HG03139 (cell line): ENCODE measurements around the gene CNTNAP2.

Source experiments
- ATAC-seq: cut with Tn5 transposase; IDR thresholded peaks from one replicate; pipeline ENCODE4 v1.9.1; 2021; ENCODE audit not compliant: unreplicated experiment

Gene CNTNAP2

DNA sequence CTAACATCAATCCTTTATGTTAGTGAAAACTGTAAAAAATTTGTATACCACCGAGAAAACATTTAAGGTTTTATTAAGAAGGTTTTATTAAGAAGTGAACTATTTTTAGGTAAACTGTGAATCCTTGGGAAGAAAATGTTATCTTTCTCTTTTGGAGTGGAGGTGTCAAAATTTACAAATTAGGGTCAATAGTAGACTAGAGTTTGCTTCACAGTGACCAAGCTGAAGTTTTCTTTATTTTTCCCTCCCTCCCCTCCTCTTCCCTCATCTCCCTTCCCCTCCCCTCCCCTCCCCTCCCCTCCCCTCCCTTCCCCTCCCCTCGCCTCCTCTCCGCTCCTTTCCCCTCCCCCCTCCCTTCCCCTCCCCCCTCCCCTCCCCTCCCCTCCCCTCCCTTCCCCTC lies 168.8 kb downstream of the CNTNAP2 start:
- ATAC-seq: no peak

DNA sequence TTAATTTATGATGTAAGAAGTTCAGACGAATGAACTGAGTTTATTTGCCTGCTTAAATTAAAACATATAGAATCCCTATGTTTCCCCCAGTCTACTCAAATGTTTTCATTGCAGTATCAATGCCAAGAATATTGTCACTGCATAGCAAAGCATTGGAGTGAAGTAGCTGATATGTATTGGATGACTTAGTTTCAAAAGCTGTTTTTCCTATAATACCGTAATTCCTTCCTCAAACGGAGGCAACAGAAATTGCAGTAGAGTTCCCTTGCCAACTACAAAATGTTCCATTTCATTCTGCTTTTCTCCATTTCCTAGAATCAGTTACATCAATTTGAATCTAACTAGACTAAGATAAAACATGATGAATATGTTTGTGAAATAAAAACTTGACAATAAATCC lies 174.1 kb downstream of the CNTNAP2 start:
- no peak for ATAC-seq

GRCh38 chr7:146291900-146292299 lies 175.3 kb downstream of the CNTNAP2 start:
- ATAC-seq: no peak

- ATAC-seq: no peak
These were observed 179.4 kb downstream of the CNTNAP2 start for GRCh38 chr7:146296028-146296427.

DNA sequence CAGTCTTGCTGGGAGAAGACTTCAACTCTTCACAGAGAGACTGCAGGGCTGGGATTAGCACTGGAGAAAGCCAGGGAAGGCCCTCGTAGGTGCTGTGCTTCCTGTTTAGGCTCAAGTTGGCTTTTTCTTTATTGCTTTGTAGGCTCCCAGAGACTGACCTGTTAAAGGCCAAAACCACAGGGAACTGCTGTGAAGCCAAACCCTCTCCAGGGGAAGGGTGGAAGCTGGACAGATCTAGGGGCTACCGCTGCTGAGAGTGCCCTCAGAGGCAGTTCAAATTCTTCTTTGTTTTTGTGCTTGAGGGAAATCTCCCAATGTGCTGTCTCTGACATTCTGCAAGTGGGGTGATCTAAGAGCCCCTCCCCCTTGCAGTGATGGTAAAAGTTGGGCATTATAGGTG lies 198.4 kb downstream of the CNTNAP2 start:
- no peak for ATAC-seq

GRCh38 chr7:146319629-146320028 lies 203.0 kb downstream of the CNTNAP2 start:
- ATAC-seq: no peak

- no peak for ATAC-seq
These were observed 204.7 kb downstream of the CNTNAP2 start for GRCh38 chr7:146321301-146321700.

GRCh38 chr7:146331369-146331768 lies 214.8 kb downstream of the CNTNAP2 start:
- ATAC-seq: no peak

- ATAC-seq: no peak
These were observed 228.7 kb downstream of the CNTNAP2 start for GRCh38 chr7:146345251-146345650.

- ATAC-seq: no peak
These were observed 229.5 kb downstream of the CNTNAP2 start for GRCh38 chr7:146346096-146346495.

DNA sequence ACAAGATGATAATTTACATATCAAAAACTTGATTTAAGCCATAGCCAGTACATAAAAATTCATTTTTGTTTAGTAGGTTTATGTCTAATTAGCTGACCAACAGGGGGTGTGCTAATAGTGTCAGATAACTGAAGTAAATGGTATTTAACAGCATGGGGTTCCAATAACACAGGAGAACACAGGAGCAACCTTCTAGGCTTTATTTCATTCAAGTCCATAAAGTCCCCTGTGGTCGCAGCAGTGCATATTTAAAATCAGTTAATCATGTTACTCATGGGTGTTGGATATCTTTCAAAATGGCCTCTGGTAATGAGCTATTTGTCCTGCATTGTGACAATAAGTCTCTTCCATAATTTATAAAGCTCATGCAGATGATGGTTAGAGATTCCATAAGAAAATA lies 238.6 kb downstream of the CNTNAP2 start:
- no peak for ATAC-seq

DNA sequence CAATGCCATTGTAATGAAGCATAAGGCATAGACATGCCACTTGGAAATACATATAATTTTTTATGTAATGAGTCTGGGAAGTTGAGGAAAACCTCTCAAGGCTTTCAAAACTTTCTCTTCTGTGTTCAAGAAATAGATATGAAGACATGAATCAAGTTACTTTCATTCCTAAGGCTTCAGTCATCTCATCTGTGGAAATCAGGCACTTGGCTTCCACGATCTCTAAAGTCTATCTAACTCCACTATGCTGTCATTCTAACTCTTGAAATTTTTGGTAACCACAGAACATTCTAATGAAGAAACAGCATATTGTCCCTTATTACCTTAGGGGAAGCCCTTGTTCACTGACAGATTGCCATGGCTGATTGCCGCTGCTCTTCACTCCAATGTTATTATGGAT lies 242.6 kb downstream of the CNTNAP2 start:
- no peak for ATAC-seq

DNA sequence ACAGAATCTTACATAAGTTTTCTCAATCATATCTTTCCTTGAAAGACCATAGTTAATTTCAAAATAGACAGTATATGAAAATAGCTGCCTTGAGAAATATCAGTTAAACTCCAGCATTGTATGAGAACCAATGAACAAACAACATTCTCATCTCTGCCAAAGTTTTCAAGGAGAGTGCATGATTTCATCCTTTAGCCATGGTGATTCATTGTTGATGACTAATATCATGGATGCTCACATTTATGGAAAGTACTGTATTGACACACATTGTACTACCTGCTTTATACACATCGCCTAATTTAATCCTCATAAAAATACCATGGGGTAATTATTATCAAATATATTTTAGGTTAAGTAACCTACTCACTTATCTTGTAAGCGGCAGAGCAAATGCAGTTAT lies 250.3 kb downstream of the CNTNAP2 start:
- ATAC-seq: no peak

DNA sequence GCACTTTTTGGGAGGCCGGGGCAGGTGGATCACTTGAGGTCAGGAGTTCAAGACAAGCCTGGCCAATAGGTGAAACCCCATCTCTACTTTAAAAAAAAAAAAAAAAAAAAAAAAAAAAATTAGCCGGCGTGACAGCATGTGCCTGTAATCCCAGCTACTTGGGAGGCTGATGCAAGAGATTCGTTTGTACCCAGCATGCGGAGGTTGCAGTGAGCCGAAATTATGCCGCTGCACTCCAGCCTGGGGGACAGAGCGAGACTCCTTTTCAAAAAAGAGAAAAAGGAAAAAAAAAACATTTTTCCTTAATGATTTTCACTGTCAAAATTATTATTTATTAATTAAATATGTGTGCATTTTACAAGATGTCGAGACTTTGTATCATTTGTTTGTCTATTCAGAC lies 253.6 kb downstream of the CNTNAP2 start:
- no peak for ATAC-seq

DNA sequence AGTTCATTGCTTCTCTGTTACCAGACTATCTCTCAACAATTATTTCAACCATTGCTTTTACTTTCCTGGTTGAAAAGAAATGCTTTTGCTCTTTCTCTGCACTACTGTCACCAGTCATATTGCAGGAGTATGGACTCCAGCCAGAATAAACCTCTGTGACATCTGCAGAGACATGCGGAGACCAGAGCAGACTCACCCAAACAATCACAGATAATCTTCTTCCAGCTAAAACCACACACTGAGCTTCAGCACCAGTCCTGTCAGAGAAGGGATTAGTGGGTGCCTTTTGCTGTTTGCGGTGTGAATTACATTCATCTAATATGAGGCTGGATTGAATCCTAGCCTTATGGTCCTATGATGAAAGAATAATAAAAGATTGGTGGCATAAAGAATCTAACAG lies 258.6 kb downstream of the CNTNAP2 start:
- ATAC-seq: no peak

DNA sequence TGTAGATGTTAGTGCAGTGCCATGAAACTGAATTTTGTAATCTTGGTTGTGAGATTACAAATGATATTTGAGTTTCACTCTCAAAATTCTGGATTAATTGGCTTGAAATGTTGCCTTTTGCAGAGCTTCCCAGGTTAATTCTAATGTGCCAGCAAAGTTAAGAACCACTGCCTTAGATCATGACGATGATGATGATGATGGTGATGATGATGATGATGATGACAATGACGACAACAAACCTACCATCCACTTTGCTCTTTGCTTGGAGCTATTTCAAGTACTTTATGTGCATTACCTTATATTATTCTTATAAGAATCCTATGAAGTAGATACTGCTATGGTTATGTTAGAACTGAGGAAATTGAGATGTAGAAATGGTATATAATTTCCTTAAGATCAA lies 261.6 kb downstream of the CNTNAP2 start:
- ATAC-seq: no peak

GRCh38 chr7:146387140-146387539 lies 270.5 kb downstream of the CNTNAP2 start:
- no peak for ATAC-seq

GRCh38 chr7:146388928-146389327 lies 272.3 kb downstream of the CNTNAP2 start:
- ATAC-seq: no peak

GRCh38 chr7:146393346-146393745 lies 276.7 kb downstream of the CNTNAP2 start:
- no peak for ATAC-seq

DNA sequence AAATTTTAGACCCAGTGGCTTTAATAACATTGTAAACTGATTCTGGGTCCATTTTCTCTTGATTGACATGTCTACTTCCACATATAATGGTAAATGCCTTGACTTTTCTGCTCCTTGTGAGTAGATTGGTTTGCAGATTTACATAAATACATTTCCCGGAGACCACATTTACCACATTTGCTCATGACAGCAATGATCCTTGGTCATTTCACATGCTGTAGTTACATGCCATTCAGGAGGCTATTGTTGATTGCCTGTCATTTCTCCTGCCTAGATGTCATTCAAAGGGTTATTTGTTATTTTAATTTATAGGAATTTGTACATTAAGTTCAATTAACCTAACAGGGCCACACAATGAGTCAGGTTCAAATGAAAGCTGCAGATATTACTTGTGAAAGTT lies 280.5 kb downstream of the CNTNAP2 start:
- ATAC-seq: no peak

DNA sequence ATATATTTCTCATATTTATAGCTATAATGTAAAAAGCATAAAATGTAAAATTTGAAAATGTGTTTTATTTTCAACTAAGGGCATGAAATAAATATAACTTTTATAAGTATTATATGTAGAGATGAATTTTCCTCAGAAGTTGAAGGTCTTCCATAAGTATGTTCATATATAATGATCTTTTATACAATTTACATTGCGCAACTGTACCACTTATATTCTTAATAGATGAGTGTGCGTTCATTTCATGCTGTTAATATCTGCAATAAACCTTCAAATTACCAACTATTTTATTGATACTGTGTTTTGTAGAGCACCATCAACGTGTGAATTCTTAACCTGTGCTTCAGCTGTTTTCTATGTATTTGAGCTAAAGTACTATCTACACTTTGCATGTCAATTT lies 285.3 kb downstream of the CNTNAP2 start:
- no peak for ATAC-seq

DNA sequence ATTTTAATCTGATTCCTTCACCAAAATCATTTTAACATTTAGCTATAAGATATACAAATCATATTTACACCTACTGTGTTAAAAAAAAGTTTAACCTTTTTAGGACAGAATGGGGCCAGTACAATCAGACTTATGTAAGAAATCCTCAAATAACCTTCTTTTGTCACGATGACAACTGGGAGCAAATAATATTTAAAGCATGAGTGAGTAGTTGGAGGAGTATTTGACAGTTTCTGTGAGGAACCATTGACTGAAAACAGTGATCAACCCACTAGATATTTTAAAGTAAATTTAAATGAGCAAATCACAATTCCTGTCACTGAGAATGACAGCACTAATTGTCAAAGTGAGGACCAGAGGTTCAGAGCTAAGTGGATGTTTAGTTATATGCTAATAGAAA lies 289.1 kb downstream of the CNTNAP2 start:
- ATAC-seq: no peak

- no peak for ATAC-seq
These were observed 295.4 kb downstream of the CNTNAP2 start for GRCh38 chr7:146411975-146412374.

GRCh38 chr7:146412781-146413180 lies 296.2 kb downstream of the CNTNAP2 start:
- ATAC-seq: no peak
